Peyer's patch (tissue), 4 donors: ENCODE results near the gene THAP8. TPM values are rescaled to one million over a fixed set of nuclear protein-coding genes. Genes with fewer than 3 reads are reported as not detected.

ENCODE experiments used
- DNase-seq, 3 donors: peaks; one replicate each; pipeline ENCODE4 v3.0.0-alpha.2; 2017 to 2019
- H3K27ac ChIP-seq, 4 donors: fragments of 200-600 bp; sonication (generic); one replicate each; pipeline ENCODE4 v1.5.1; 2016 to 2019
- H3K27me3 ChIP-seq, 2 donors: fragments of 200-600 bp; sonication (generic); one replicate each; pipeline ENCODE4 v1.5.1; 2019
- H3K36me3 ChIP-seq, 3 donors: fragments of 200-600 bp; sonication (generic); one replicate each; pipeline ENCODE4 v1.5.1; 2016 to 2019
- H3K4me1 ChIP-seq, 4 donors: fragments of 200-600 bp; sonication (generic); one replicate each; pipeline ENCODE4 v1.5.1; 2016 to 2019
- H3K4me3 ChIP-seq, 4 donors: fragments of 200-600 bp; sonication (generic); 1 replicate in 3 of 4; 2 replicates in 1 of 4; pipeline ENCODE4 v1.5.1; 2016 to 2019; ENCODE audit warnings: mild to moderate bottlenecking in 1 of 4
- H3K9me3 ChIP-seq, 4 donors: fragments of 200-600 bp; sonication (generic); one replicate each; pipeline ENCODE4 v1.5.1; 2016 to 2019; ENCODE audit warnings: mild to moderate bottlenecking in 1 of 4
- POLR2A ChIP-seq, 2 donors: fragments of 450-650 bp; IDR thresholded peaks; one replicate each; pipeline ENCODE4 v1.5.1; 2017; ENCODE audit warnings: antibody characterized with exemption in 2 of 2, mild to moderate bottlenecking in 2 of 2, moderate library complexity in 2 of 2
- total RNA-seq, 4 donors: library from RNA; depleted of rRNA; stranded (reverse); fragments of >200 nt; gene quantifications; one replicate each; pipeline ENCODE4 v1.1.0, GENCODE V29; 2016
- TF ChIP-seq, protein P1 (sequence below), 6 experiments: fragments of 450-650 bp in 4 of 6; fragments of 200-600 bp in 2 of 6; sonication (generic) in 1 of 6; IDR thresholded peaks; one replicate each; pipeline ENCODE4 v1.5.1; 2017 to 2019; ENCODE audit warnings: antibody characterized with exemption in 6 of 6, mild to moderate bottlenecking in 3 of 6, moderate library complexity in 1 of 6

Gene THAP8
- total RNA-seq, 4 donors from 2014 or later, result 4.9 to 12.4 (median 8.2) TPM

DNA sequence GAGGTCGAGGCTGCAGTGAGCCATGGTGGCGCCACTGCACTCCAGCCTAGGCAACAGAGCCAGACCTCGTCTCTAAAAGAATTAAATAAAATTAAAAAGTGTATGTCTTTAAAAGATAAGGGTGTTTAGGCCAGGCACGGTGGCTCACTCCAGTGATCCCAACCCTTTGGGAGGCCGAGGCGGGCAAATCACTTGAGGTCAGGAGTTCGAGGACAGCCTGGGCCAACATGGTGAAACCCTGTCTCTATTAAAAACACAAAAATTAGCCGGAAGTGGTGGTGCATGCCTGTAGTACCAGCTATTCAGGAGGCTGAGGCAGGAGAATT is 66.6 kb downstream of the THAP8 start:
- TF ChIP-seq, protein P1, sequence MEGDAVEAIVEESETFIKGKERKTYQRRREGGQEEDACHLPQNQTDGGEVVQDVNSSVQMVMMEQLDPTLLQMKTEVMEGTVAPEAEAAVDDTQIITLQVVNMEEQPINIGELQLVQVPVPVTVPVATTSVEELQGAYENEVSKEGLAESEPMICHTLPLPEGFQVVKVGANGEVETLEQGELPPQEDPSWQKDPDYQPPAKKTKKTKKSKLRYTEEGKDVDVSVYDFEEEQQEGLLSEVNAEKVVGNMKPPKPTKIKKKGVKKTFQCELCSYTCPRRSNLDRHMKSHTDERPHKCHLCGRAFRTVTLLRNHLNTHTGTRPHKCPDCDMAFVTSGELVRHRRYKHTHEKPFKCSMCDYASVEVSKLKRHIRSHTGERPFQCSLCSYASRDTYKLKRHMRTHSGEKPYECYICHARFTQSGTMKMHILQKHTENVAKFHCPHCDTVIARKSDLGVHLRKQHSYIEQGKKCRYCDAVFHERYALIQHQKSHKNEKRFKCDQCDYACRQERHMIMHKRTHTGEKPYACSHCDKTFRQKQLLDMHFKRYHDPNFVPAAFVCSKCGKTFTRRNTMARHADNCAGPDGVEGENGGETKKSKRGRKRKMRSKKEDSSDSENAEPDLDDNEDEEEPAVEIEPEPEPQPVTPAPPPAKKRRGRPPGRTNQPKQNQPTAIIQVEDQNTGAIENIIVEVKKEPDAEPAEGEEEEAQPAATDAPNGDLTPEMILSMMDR (IDR thresholded peaks at IDR 0.05), result no peak
- no peak for TF ChIP-seq POLR2A (IDR thresholded peaks at IDR 0.05)
- H3K4me3 ChIP-seq, result peak overlapping the region in 3 of 4 donors; percentile 29 to 51 (median 46)
- peaks cover 0 to 7% (median 0%) of the 10 kb centered on the region in 4 donors for H3K4me1 ChIP-seq
- peaks cover 0 to 8% of the 10 kb centered on the region in 2 donors for H3K27me3 ChIP-seq
- H3K36me3 ChIP-seq, result no peaks in the 10 kb centered on the region
- DNase-seq, result no peak
- H3K27ac ChIP-seq, result no peak overlapping the region
- H3K9me3 ChIP-seq, result no peaks in the 10 kb centered on the region

DNA sequence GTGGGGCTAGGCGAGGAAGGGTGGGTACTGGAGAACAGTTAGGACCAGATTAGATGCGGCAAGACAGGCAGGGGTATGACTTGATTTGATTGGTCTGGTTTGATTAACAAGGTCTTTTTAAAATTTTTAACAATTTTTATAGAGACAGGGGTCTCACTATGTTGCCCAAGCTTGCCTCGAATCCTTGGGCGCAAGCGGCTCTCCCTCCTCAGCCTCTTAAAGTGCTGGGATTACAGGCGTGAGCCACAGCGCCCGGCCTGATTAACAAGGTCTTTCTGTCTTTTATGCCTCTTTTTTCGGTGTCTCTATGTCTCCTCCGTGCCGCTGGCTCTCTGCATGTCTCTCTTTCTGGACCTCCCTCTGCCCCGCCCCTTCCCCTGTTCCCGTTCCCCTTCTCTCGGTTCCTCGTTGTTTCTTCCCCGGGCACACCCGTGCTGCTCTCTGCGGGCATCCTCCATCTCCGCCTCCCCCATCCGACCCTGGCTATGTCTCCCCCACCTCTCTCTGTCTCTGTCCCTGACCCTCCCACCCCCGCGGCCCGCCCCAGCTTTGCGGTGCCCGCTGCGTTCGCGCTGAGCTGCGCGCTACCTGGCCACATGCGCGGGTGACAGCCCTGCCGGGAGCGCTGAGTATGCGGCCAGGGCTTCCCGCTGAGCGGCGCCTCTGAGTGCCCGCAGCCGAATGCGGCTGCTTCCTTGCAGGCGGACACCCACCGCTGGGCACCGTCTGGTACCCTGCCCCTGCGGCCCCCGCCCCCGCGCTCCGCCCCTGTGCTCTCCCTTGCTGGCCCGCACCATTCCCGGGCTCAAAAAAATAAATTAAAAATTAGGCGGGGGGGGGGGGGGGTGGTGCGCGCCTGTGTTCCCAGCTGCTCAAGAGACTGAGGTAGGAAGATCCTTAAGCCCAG is 67.2 kb downstream of the THAP8 start:
- Histone ChIP-seq H3K27me3 (peaks cover 0 to 8% of the 10 kb centered on the region in 2 donors), H3K36me3 (no peaks in the 10 kb centered on the region), H3K27ac (peak overlapping the region in 1 of 4 donors; percentile 18), H3K4me1 (peaks cover 0 to 7% (median 0%) of the 10 kb centered on the region in 4 donors), H3K4me3 (peak overlapping the region; percentile 29 to 51 (median 47)), H3K9me3 (no peaks in the 10 kb centered on the region)
- no peak for TF ChIP-seq POLR2A (IDR thresholded peaks at IDR 0.05)
- TF ChIP-seq, protein P1 (IDR thresholded peaks at IDR 0.05), result no peak
- peak in 2 of 3 donors; percentile 59 to 72 for DNase-seq

DNA sequence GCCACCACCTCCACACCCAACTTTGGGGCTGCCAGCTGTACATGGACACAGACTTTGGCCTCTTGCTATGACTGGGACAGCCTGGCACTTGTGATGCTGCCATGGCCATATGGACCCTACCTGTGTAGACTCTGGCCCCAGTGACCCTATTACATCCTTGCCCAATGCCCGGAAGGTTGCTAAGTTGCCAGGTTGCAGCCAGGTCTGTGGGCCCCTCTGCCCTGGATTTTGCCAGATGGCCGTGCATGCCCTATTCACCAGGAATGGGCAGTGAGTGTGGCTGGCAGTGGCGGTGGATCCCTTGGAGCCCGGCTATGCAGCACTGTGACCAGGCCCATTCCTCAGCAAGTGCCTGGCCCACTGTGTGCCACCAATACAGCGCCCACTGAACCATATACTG is 68.0 kb downstream of the THAP8 start:
- Histone ChIP-seq H3K4me1 (peaks cover 0 to 7% (median 0%) of the 10 kb centered on the region in 4 donors), H3K27ac (no peak overlapping the region), H3K36me3 (no peaks in the 10 kb centered on the region), H3K27me3 (peaks cover 0 to 8% of the 10 kb centered on the region in 2 donors), H3K4me3 (no peak overlapping the region), H3K9me3 (no peaks in the 10 kb centered on the region)
- DNase-seq, result no peak
- TF ChIP-seq, protein P1 (IDR thresholded peaks at IDR 0.05), result no peak
- TF ChIP-seq POLR2A (IDR thresholded peaks at IDR 0.05), result no peak

Other genes starting within 250 kb of the THAP8 start
- gene PRODH2, start 241.4 kb downstream of the THAP8 start, total RNA-seq, result not detected
- gene NPHS1, start 201.8 kb downstream of the THAP8 start, total RNA-seq, result not detected
- 1 to 10 TPM in 1 of 4 donors, not detected in 3; 1.7 TPM for gene KIRREL2, start 197.4 kb downstream of the THAP8 start, total RNA-seq
- 1 to 10 TPM in 3 of 4 donors, under 1 TPM in 1; 0.53 to 8.3 (median 1.7) TPM for gene APLP1, start 185.7 kb downstream of the THAP8 start, total RNA-seq
- 10 to 100 TPM in 3 of 4 donors, 1 to 10 TPM in 1; 8.4 to 38.0 (median 23.6) TPM for gene NFKBID, start 153.7 kb downstream of the THAP8 start, total RNA-seq
- 1 to 10 TPM in 1 of 4 donors, not detected in 3; 9.7 TPM for gene HCST, start 151.8 kb downstream of the THAP8 start, total RNA-seq
- 10 to 100 TPM in 3 of 4 donors, 1 to 10 TPM in 1; 4.2 to 56.1 (median 20.2) TPM for gene TYROBP, start 146.0 kb downstream of the THAP8 start, total RNA-seq
- 10 to 100 TPM in 3 of 4 donors, 1 to 10 TPM in 1; 8.3 to 34.4 (median 22.1) TPM for gene LRFN3, start 117.9 kb downstream of the THAP8 start, total RNA-seq
- 10 to 100 TPM; 15.7 to 48.0 (median 39.1) TPM for gene SDHAF1, start 59.1 kb downstream of the THAP8 start, total RNA-seq
- gene SYNE4, start 45.5 kb downstream of the THAP8 start, total RNA-seq, result 1 to 10 TPM in 2 of 4 donors, under 1 TPM in 1, not detected in 1; 0.67 to 6.8 (median 6.1) TPM
- gene ALKBH6, start 40.1 kb downstream of the THAP8 start, total RNA-seq, result 10 to 100 TPM; 26.4 to 56.9 (median 39.8) TPM
- gene CLIP3, start 21.4 kb downstream of the THAP8 start, total RNA-seq, result 1 to 10 TPM; 1.8 to 9.8 (median 5.2) TPM
- 10 to 100 TPM in 1 of 4 donors, 1 to 10 TPM in 3; 1.1 to 15.7 (median 2.9) TPM for gene WDR62, start 612 bp upstream of the THAP8 start, total RNA-seq
- gene OVOL3, start 56.9 kb upstream of the THAP8 start, total RNA-seq, result not detected
- 10 to 100 TPM; 20.7 to 32.0 (median 26.8) TPM for gene POLR2I, start 60.6 kb upstream of the THAP8 start, total RNA-seq
- gene TBCB, start 61.2 kb upstream of the THAP8 start, total RNA-seq, result 10 to 100 TPM; 59.7 to 81.7 (median 69.1) TPM
- gene CAPNS1, start 85.8 kb upstream of the THAP8 start, total RNA-seq, result 100 to 1,000 TPM; 131 to 320 (median 263) TPM
- 10 to 100 TPM in 2 of 4 donors, 1 to 10 TPM in 2; 1.8 to 19.8 (median 6.6) TPM for gene COX7A1, start 98.2 kb upstream of the THAP8 start, total RNA-seq
- 1 to 10 TPM; 3.0 to 9.2 (median 4.9) TPM for gene ZNF565, start 160.4 kb upstream of the THAP8 start, total RNA-seq
- 10 to 100 TPM; 43.2 to 71.0 (median 43.6) TPM for gene ZNF146, start 160.8 kb upstream of the THAP8 start, total RNA-seq